ENCODE data around the gene PACRG. TPM values are rescaled to one million over a fixed set of nuclear protein-coding genes. Genes with fewer than 3 reads are reported as not detected.

Gene PACRG
- total and polyA plus RNA-seq, 2 of the 4 experiments (the other 2 are of a cell fraction): not detected

DNA sequence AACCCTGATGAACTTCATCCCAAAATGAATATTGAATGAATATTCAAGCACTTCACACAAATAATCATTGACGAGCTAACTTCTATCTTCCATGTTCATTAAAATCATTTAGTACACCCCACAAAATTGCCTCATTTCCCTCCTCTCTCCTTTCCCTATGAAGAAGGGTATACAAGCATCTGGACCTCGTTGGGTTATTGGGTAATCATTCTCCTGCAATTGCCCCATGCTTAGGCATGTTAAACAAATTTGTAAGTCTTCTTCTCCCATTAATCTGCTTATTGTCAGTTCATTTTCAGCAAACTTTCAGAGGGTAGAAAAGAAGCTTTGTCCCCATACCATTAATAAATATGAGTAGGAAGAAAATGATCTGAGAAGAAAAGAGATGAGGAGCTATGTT, 27.8 kb upstream of the PACRG start:
- H3K4me1 ChIP-seq (ENCODE audit: control insufficient read depth, insufficient read depth, low read length): no peaks in the 10 kb centered on the region
- no peak overlapping the region for H3K14ac ChIP-seq (replicated peaks; ENCODE audit: low read depth, low read length)
- POLR2A ChIA-PET (ENCODE audit: unreplicated experiment): no interaction called here
- no peak overlapping the region for H3K23ac ChIP-seq (ENCODE audit: low read depth, low read length)
- ATAC-seq (ENCODE audit: low read depth) (no peak), DNase-seq (no peak)
- no peak overlapping the region for H3K18ac ChIP-seq (ENCODE audit: low read depth, low read length)
- H3K9me1 ChIP-seq (ENCODE audit: insufficient read depth, low read length): no peaks in the 10 kb centered on the region
- no peak overlapping the region for H2AK5ac ChIP-seq (ENCODE audit: low read depth, low read length)
- H3K4me3 ChIP-seq (ENCODE audit: insufficient read depth, low read depth, low read length): no peak overlapping the region
- no peak overlapping the region for H2AK9ac ChIP-seq (replicated peaks; ENCODE audit: low read depth, low read length, poor library complexity)
- H2AFZ ChIP-seq (replicated peaks; ENCODE audit: low read length, poor library complexity): no peak overlapping the region
- intact Hi-C loops (cut with micrococcal nuclease) (no loop called here), dilution Hi-C loops (cut with HindIII; ENCODE audit: low sequenced_read_pairs, unreplicated experiment) (no loop called here), in situ Hi-C loops (cut with MboI; ENCODE audit: low sequenced_read_pairs) (no loop called here)
- no peak overlapping the region for H4K5ac ChIP-seq (ENCODE audit: low read depth, low read length)
- H2BK120ac ChIP-seq (ENCODE audit: low read depth, low read length): no peak overlapping the region
- no peak overlapping the region for H4K91ac ChIP-seq (ENCODE audit: insufficient read depth, low read depth, low read length)
- H4K20me1 ChIP-seq (ENCODE audit: insufficient read depth, low read length): no peaks in the 10 kb centered on the region
- H3K36me3 ChIP-seq (ENCODE audit: control insufficient read depth, insufficient read depth, low read length): no peaks in the 10 kb centered on the region
- TF ChIP-seq, protein P1, sequence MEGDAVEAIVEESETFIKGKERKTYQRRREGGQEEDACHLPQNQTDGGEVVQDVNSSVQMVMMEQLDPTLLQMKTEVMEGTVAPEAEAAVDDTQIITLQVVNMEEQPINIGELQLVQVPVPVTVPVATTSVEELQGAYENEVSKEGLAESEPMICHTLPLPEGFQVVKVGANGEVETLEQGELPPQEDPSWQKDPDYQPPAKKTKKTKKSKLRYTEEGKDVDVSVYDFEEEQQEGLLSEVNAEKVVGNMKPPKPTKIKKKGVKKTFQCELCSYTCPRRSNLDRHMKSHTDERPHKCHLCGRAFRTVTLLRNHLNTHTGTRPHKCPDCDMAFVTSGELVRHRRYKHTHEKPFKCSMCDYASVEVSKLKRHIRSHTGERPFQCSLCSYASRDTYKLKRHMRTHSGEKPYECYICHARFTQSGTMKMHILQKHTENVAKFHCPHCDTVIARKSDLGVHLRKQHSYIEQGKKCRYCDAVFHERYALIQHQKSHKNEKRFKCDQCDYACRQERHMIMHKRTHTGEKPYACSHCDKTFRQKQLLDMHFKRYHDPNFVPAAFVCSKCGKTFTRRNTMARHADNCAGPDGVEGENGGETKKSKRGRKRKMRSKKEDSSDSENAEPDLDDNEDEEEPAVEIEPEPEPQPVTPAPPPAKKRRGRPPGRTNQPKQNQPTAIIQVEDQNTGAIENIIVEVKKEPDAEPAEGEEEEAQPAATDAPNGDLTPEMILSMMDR (conservative IDR thresholded peaks at IDR 0.05; ENCODE audit: low read depth, low read length): no peak
- TF ChIP-seq RCOR1 (IDR thresholded peaks at IDR 0.05; ENCODE audit: insufficient replicate concordance, low read length): no peak
- no peak for TF ChIP-seq NFE2L2 (IDR thresholded peaks at IDR 0.05; ENCODE audit: low read depth, low read length)
- TF ChIP-seq, protein P2, sequence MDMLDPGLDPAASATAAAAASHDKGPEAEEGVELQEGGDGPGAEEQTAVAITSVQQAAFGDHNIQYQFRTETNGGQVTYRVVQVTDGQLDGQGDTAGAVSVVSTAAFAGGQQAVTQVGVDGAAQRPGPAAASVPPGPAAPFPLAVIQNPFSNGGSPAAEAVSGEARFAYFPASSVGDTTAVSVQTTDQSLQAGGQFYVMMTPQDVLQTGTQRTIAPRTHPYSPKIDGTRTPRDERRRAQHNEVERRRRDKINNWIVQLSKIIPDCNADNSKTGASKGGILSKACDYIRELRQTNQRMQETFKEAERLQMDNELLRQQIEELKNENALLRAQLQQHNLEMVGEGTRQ (IDR thresholded peaks at IDR 0.05; ENCODE audit: low read depth, low read length): no peak
- TF ChIP-seq CEBPB (IDR thresholded peaks at IDR 0.05; ENCODE audit: low read depth, low read length): no peak
- TF ChIP-seq, protein P3, sequence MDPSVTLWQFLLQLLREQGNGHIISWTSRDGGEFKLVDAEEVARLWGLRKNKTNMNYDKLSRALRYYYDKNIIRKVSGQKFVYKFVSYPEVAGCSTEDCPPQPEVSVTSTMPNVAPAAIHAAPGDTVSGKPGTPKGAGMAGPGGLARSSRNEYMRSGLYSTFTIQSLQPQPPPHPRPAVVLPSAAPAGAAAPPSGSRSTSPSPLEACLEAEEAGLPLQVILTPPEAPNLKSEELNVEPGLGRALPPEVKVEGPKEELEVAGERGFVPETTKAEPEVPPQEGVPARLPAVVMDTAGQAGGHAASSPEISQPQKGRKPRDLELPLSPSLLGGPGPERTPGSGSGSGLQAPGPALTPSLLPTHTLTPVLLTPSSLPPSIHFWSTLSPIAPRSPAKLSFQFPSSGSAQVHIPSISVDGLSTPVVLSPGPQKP (IDR thresholded peaks at IDR 0.05; ENCODE audit: borderline replicate concordance, low read depth, low read length): no peak
- no peak for TF ChIP-seq BHLHE40 (IDR thresholded peaks at IDR 0.05; ENCODE audit: low read depth, low read length)
- no peak for TF ChIP-seq MAFK (IDR thresholded peaks at IDR 0.05; ENCODE audit: low read depth, low read length)
- no peak for TF ChIP-seq MXI1 (IDR thresholded peaks at IDR 0.05; ENCODE audit: borderline replicate concordance, low read depth, low read length)
- TF ChIP-seq RFX5 (IDR thresholded peaks at IDR 0.05; ENCODE audit: low read depth, low read length): no peak
- no peak for TF ChIP-seq FOS (IDR thresholded peaks at IDR 0.05; ENCODE audit: low read depth, low read length)
- no peak for TF ChIP-seq POLR2A (IDR thresholded peaks at IDR 0.05; ENCODE audit: low read depth, low read length)
- TF ChIP-seq CHD1 (IDR thresholded peaks at IDR 0.05; ENCODE audit: low read depth, low read length): no peak
- TF ChIP-seq SMC3 (IDR thresholded peaks at IDR 0.05; ENCODE audit: low read depth, low read length): no peak
- no peak for TF ChIP-seq MAZ (IDR thresholded peaks at IDR 0.05; ENCODE audit: borderline replicate concordance, low read depth, low read length)
- TF ChIP-seq RAD21 (IDR thresholded peaks at IDR 0.05; ENCODE audit: low read length): no peak
- no peak overlapping the region for H2BK5ac ChIP-seq (ENCODE audit: low read depth, low read length, poor library complexity, severe bottlenecking)
- no peak overlapping the region for H3K27ac ChIP-seq (ENCODE audit: insufficient read depth, low read length)
- no TSS peak for BruUV-seq (replicated peaks)
- no peak overlapping the region for H4K8ac ChIP-seq (ENCODE audit: low read depth in 2 of 2, low read length in 2 of 2)
- H2BK20ac ChIP-seq (ENCODE audit: low read depth, low read length): no peak overlapping the region
- H3K79me1 ChIP-seq (ENCODE audit: low read depth in 1 of 2, low read length in 2 of 2): no peaks in the 10 kb centered on the region
- no peak overlapping the region for H3K9ac ChIP-seq (ENCODE audit: low read depth, low read length)
- H3K4ac ChIP-seq (ENCODE audit: low read depth, low read length): no peak overlapping the region
- H3K56ac ChIP-seq (ENCODE audit: extremely low read depth, insufficient read depth, low read length): no peak overlapping the region
- H3K27me3 ChIP-seq (ENCODE audit: control insufficient read depth, insufficient read depth, low read length): no peaks in the 10 kb centered on the region
- H3K4me2 ChIP-seq (ENCODE audit: low read depth, low read length): no peak overlapping the region
- H3K9me3 ChIP-seq (ENCODE audit: control insufficient read depth, insufficient read depth, low read length): peaks cover 9% of the 10 kb centered on the region
- no CpG with 5 or more reads among the region's 2 CpGs for whole genome bisulfite sequencing, 2 experiments (ENCODE audit: extremely low coverage in 2 of 2, insufficient read length in 1 of 2)
- no peak overlapping the region for H2BK15ac ChIP-seq (ENCODE audit: low read depth, low read length)
- CTCF ChIA-PET: no interaction called here
